HG03442 (cell line): Measurements from ENCODE around the gene GALNT16.
"Not testable (repeated sequence)": the region's sequence is repeated elsewhere in the genome, so short reads cannot be mapped to it uniquely, and the experiment has no call there.

ENCODE experiments used
- ATAC-seq: cut with Tn5 transposase; IDR thresholded peaks from one replicate; pipeline ENCODE4 v1.9.1; 2021; ENCODE audit warnings: mild to moderate bottlenecking, moderate library complexity; ENCODE audit not compliant: unreplicated experiment

GALNT16 gene

DNA sequence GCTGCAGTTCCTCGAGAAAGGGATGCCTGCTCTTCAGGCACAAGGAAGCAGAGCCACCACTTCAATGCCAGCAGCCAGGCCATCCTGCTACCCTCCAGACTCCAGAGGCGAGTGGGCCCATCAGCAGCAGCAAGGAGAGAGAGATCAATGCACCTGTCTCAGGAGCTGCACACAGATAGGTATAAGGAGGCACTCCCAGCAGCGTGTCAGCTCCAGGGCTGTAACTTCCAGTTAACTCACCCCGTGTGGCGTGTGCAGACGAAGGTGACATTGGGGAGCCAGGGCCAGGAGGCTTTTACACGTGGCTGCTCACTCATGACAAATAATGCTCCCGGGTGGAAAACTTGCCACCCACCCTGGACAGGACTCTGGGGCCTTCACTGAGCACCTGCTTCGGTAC lies 24.2 kb downstream of the GALNT16 start:
- ATAC-seq: no peak

DNA sequence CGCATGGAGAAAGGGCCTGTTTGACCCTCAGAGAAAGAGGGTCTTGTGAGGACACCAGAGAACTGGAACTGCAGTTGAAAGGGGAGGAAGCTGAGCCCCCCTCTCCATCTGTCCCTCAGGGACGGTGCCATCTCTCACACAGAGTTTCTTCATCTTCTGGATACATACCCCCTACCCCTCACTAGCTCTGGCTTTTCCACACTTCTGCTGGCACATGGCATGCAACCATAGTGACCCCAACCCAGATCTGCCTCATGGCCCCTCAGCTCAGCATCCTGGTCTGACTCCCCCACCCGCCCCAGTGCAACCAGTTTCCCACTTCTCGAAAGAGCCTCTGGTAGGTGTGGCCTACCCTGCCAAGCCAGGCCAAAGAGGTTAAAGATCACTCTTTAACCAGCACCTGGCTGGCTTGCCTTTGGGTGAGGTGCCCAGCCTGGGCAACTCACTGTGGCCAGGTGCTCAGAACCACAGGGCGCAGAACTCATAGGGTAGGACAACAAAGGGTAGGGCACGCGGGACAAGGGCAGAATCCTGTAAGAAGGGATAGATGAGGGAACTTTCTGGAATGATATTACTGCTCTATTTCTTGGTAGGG lies 25.8 kb downstream of the GALNT16 start:
- no peak for ATAC-seq

DNA sequence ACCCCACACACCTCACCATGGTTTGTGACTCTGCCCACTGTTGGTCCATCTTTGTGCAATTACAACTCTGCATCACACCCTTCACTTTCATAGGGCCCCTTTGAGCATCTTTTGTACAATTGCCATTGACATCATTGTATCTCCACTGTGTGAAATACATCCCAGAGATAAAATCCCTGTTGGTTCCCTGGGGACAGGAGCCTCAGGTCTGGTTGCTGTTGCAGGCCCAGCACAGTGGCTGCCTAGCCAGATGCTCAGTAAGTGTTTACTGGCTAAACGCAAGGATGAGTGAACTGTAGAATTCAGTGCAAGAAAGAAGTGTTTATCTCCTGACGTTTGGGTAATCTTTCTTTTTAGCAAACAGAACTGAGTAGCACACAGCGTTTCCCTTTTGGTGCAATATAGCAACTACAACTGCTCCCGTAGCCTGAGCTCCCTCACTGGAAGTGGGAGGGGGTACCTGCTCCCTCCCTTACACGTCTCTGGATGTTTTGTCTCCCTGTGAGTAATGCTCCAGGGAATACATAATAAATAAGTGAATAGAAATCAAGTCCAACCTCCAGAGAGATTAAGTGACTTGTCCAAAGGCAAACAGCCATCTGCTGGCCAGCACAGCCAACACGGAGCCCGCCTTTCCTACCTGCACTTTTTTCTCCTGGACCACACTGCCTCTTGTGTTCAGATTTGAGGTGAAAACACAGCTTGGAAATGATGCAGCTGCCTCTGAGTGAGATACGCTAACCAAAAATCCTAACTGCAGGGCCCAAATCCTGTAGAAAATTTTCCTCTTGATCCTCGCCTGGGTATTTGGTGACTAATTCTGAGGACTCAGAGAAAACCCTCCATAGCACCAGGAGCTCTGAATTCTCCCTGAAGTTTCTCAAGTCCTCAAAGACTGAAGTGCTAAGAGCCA lies 27.4 kb downstream of the GALNT16 start:
- ATAC-seq: no peak

DNA sequence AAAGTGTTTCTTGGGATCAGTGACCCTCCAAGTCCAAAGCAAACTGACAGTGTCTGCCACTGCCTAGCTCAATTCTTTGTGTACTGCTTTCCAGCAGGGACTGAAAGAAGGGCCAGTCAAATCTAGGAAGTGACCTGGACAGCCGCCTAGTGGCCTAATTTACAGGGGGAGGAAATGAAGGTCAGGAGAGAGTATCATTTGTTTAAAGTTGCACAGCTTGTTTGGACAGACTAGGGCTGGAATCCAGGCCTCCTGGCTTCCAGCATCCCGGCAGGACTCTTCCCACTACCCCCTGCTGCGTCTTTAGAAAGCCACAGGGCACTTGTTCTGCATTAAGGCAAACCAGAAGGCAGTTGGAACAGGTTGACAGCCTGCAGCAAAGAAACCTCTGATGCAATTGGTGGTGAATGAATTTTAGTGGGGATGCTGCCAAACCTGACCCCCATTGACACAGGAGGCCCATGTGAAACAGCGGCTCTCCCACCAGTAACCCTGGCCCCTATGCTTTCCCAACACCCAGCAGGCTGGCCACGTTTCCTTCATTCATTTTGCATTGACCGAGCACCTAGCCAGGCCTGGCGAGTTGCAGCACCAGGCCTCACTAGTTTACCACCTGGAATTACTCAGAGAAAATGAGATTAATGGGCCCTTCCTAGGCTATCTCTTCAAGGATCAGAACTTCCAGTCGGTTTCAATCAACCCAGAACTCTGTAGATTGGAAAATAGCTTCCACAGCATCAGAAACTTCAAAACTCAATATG lies 28.2 kb downstream of the GALNT16 start:
- ATAC-seq: no peak

DNA sequence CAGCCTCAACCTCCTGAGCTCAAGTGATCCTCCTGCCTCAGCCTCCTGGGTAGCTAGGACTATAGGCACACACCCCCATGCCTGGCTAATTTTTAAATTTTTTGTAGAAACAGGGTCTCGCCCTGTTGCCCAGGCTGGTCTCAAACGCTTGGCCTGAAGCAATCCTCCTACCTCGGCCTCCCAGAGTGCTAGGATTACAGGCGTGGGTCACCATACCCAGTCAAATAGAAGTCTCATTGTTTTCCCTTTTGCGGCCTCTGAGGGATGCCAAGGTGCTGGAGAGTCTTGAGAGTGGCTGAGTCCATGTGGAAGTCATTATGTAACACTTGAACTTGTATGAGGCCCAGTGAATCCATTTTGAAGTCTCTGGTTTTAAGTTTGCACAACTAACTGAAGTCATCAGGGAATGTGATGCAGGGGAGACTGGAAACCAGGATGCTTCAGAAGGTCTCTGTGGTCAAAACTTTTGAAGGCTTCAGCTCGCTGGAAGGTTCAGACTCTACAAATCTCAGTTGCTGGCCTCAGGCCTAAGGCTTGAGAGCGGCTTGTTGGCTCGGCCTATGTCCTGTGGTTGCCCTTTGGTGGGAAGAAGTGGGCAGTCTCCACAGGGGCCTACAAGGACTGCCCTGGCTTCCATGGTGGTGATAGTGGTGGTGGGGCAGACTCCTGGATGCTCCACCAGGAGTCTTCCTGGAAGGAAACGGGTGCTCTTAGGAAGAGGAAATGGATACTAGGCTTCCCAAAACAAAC lies 29.2 kb downstream of the GALNT16 start:
- ATAC-seq: no peak

DNA sequence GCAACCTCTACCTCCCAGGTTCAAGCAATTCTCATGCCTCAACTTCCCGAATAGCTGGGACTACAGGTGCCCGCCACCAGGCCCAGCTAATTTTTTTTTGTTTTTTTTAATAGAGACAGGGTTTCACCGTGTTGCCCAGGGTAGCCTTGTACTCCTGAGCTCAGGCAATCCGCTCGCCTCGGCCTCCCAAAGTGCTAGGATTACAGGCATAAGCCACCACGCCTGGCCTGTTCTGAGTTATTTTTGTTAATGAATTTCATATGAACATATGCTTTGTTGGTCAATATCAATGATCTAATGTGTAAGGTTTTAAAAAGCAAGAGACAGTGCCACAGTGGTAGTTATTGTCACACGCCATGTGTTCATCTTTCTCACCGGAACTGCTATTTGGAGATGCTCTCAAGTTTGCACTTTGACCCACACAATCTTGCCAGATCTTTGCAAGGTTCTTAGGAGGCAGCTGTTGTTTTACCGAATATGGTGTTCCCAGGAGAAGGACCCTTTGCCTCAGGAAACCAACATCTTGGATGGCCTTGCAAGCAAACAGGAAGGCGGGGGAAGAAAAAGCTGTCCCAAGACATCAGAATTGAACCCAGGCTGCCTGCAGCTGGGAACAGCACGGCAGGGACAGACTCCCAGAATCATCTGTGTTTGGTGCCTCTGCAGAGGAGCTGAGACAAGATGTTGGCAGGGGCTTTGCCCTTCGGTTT lies 30.0 kb downstream of the GALNT16 start:
- ATAC-seq: no peak

DNA sequence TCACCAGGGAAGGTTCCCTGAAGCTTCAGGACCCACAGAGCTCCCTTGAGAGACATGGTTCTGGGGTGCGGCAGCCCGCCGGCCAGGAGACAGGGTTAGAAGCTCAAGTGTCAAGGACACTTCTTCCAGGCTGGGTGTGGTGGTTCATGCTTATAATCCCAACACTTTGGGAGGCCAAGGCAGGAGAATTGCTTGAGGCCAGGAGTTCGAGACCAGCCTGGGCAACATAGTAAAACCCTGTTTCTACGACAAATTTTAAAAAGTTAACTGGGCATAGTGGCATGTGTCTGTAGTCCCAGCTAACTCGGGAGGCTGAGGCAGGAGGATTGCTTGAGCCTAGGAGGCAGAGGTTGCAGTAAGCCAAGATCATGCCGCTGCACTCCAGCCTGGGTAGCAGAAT lies 30.9 kb downstream of the GALNT16 start:
- not testable (repeated sequence) for ATAC-seq

DNA sequence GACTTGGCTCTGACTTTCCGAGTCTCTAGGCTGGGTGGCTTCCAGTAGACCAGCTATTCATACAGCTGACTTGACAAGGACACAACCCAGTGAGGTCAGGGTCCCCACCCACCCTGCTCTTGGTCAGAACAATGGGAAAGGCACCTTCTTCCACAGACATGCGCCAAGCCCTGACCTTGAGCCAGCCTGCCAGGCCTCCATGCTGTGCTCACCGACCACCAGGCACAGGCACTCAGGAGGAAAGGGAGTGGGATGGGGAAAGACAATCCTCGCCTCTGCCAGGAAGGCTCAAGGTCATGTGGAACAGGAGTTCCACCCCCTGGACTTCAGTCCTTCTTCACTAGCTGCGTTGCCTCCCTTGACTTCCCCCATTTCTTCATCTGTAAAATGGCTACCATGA lies 31.4 kb downstream of the GALNT16 start:
- ATAC-seq: no peak

DNA sequence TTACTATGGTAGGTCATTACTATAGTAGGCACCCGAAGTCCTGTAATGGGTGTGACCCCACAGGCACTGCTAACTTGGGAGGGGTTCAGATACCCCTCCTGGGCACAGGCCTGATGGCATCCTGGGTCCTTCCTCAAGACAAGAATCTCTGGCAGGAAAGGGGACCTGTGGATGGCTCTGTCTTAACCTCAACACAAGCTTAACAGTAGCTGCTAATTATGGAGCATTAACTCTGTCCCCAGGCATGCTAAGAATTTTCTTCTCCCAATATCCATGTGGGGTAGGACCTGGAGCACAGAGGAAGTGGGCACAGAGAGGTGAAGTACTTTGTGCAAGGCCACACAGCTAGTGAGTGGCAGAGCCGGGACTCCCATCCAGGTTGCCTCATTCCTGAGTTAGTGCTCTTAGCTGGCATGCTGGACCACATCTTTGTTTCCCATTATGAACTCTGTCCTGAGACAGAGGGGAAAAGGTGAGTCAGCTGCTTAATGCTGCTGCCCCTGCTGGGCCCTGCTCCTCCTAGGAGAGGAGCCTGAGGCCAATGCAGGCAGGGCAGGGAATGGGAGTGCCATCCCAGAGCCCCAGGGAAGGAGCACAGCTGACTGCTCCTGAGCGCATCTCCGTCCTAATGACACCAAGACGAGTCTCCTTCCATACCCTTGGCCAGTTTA lies 32.1 kb downstream of the GALNT16 start:
- ATAC-seq: no peak

DNA sequence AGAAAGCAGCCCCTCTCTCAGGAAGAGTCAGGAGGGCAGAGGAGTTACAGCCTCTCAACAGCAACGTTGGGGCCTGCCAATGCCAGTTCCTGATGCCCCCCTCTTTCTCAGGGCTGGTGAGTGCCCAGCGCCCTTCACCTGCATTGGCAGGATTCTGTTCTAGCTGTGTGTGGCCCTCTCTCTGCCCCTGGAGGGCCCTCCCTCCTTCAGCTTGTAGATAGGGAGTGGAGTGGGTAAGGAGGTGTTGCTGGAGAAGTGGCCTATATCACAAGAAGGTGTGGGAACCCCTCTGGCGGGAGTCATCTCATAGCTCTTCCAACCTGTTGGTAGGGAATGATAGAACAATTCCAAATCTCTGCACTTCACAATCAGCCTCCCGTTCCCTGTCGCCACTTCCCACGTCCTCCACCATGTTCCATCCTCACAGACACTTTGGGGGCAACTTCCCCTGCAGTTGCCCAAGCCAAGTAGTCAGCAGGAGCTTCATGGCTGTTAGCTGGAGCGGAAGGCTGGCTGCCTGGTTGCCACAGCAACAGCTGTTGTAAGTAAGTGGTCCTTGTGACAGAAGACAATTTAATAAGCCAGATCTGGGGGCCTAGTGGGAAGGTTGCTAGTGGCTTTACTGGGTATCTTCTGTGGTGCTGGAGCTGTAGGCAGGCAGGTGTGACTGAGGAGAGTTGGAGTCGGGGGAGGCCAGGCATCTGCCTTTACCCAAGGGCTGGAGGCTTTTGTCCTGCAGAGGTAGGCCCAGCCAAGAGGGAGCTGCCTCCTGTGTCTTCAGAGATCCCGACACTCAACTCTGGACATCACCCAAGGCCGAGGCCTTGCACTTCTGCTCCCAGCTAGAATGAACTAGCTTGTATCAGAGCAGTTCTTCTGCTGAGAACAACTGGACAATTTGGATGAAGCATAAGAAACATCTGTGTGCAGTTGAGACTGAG lies 38.4 kb downstream of the GALNT16 start:
- ATAC-seq: no peak

DNA sequence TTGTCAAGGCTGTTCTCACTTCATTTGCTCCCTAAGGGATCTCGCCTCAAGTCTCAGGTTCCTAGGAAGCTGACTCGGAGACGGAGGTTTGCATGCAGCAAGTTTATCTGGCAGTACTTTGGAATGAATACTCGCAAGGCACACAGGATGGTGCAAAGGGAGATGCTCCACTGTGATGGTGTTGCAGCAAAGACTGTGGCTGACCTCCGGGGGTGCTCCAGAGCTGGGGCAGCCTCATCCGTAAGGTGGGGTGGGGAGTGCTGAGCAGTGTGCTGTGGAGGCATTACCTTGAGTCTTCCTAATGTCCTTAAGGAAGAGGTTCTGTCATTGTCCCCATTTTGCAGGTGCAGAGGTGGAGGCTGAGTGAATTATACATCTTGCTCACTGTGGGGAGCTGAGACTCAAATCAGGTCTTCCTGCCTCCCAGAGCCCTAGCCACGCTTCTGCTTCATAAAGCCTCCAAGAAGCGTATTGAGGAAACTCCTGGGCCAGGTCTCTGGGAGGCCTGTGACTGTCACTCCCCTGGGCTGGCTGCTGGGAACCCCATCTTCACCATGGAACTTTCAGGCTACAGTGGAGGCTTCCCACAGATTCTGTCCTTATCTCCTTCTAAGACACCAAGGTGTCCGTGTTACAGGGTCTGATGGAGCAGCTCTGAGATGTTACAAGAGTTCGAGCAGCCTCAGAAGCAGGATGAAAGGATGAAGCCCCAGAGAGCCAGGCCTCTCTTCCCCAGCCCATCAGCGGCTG lies 39.5 kb downstream of the GALNT16 start:
- ATAC-seq: no peak

DNA sequence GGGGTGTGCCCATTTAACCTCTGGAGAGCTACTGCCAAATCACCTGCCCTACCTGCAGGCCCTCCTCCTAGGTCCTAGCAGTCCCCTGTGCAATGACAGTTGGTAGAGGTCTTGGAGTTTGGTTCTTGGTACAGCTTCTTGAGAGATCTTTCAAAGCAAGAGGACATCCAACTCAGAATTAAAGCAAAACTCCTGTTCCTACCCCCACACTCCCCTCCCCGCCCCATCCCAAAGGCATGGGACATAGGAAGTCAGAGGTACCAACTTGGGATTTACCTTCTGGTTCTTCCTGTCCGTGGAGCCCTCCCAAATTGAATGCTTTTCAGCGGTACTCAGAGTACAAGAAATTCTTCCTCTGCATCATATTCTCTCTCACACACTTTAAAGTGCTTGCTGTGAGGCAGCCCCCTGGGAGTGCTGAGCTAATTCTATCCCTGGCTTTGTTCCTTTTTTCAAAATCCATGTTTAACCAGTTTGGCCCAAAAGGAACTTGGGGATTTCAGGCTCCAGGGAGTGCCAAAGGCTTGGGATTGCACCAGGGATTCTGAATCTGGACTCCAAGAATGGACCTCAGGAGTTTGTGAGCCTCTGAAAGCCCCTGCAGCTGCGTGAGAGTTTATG lies 40.8 kb downstream of the GALNT16 start:
- ATAC-seq: no peak

DNA sequence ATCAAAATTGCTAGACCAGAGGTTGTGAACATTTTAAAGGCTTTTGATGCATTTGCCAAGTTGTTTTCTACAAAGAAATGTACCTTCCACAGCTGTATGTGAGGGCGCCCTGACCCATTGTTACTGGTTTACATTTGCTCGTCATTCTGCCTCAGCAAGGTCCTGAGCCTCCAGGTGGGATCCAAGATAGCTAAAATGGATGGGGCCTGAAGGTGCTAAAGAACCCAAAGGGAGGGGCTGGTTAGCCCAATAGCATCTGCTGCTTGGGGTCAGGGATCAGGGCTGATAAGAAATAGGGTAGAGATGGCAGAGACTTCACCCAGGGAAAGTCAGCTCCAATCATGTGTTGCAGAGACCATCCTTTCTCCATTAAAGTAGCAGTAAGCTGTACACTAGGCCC lies 43.1 kb downstream of the GALNT16 start:
- ATAC-seq: no peak

DNA sequence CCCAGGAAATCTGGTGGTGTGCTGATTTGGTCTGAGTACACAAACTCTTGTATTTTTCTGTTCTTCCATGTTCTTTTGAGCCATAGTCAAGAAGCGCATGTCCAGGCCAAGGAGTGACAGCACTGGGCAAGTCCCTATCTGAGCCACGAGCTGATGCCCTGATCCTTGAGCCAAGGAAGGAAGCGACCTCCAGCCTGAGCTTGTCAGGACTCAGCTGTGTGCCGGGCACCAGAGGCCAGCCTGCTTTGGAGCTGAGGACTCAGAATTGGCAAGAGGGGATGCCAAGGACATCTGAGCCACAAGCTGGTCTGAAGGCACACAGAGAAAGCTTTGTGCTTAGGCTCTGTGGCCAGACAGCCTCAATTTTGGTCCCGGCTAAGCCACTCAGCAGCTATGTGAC lies 52.6 kb downstream of the GALNT16 start:
- no peak for ATAC-seq

DNA sequence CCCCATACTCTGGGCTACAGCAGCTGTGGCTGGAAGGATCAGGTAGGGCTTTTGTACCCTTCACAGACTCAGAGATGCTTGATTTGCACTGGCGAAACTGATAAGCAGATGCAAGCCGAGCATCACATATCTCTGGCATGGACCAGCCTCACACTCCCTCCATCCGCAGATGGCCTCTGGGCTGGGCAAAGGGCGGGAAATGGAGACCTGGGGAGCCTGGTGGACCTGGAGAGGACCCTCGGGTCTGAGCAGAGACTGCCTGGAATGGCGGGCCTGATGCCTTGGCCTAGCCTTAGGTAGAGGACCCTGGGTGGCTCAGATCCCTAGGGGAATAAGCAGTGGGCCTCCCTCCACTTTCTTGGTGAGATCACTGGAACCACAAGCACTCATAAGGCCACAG lies 53.2 kb downstream of the GALNT16 start:
- ATAC-seq: no peak

DNA sequence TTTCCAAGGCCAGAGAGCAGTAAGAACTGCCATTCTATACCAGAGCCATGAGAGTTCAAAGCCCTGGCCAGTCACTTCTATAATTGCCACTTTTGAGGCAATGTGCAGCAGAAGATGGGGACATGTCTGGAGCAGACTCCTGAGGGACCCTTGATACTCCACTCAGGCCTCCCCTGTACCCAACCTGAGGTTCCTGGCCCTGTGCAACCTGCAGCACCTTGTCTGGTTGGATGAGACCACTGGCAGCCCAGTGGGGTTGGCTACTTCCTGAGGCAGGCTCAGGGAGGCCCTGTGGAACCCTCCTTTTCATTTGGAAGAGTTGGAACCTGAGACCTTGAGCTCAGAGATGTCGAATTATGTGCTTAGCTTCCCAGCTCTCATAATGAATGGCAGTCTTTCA lies 54.4 kb downstream of the GALNT16 start:
- no peak for ATAC-seq

DNA sequence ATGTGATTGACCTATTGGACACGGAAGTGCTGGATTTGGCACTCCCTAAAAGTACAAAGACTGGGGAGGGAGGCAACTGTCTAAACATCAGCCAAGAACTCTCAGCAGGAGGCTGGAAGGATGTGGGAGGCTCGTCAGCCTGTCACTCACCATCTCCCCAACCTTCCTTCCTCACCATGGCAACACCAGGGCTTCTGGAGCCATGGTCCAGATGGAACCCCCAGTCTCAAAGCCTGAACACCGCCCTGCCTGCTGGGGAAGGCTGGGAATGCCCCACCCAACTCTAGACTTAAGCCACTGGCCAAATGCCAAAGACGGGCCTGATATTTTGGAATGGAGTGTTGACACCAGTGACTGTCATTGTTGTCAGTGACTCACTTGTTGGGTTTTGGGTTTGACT lies 55.3 kb downstream of the GALNT16 start:
- ATAC-seq: no peak
